GM12878 (cell line): Measurements from ENCODE around the gene SLC9A3. TPM values are rescaled to one million over a fixed set of nuclear protein-coding genes. Genes with fewer than 3 reads are reported as not detected.
A peak's percentile ranks its signal among the peaks of the same experiment; 100 is the strongest.

Experiments used
- ATAC-seq: fragments of 200-7000 bp; cut with Tn5 transposase; 3 replicates; pipeline ENCODE4 v1.9.1; 2020; ENCODE audit warnings: mild to moderate bottlenecking, moderate library complexity
- BruUV-seq: library from RNA; stranded (reverse); fragments of 400-500 nt; replicated peaks from 2 replicates; lab custom pipeline; 2021; lab: Mats Ljungman, UMichigan
- CTCF ChIA-PET: fragments of 300-600 bp; sonication (Branson Sonifier 250); formaldehyde crosslinking; extraction: SDS; loops from one replicate; lab custom pipeline; 2021; ENCODE audit warnings: inconsistent platforms; lab: Yijun Ruan, JAX
- POLR2A ChIA-PET: fragments of 350-600 bp; formaldehyde crosslinking; extraction: SDS; loops from one replicate; lab custom pipeline; 2021; ENCODE audit warnings: inconsistent platforms; lab: Charles Lee
- RAD21 ChIA-PET: fragments of 300-600 bp; sonication (Branson Sonifier 250); formaldehyde crosslinking; loops from one replicate; lab custom pipeline; 2023; ENCODE audit warnings: antibody characterized with exemption; ENCODE audit not compliant: unreplicated experiment; lab: Charles Lee
- SMC1A ChIA-PET: fragments of 300-600 bp; sonication (Branson Sonifier 250); formaldehyde crosslinking; loops from one replicate; lab custom pipeline; 2023; ENCODE audit not compliant: unreplicated experiment, uncharacterized antibody; lab: Charles Lee
- DNase-seq: peaks from one replicate; pipeline ENCODE4 v3.0.0-alpha.2; 2011; ENCODE audit warnings: low read depth, low spot score
- FAIRE-seq: peaks from 3 replicates; lab custom pipeline; 2011; peaks lifted over from hg19 to GRCh38; lab: Jason Lieb, UNC
- H2AFZ ChIP-seq: 2 replicates; pipeline ENCODE4 v1.6.0; 2011; ENCODE audit warnings: low read depth, low read length, control low read depth; ENCODE audit not compliant: control insufficient read depth
- H3K27ac ChIP-seq: 2 replicates; pipeline ENCODE4 v1.5.1; 2011; ENCODE audit warnings: control low read depth; ENCODE audit not compliant: control insufficient read depth, insufficient read depth
- H3K27me3 ChIP-seq, 2 experiments: replicated peaks in 1 of 2; 2 replicates each; pipeline versions ENCODE4 v1.6.0 to v1.6.1; 2011; ENCODE audit warnings: low read length in 1 of 2; ENCODE audit not compliant: control insufficient read depth in 2 of 2, insufficient read depth in 2 of 2
- H3K36me3 ChIP-seq, 2 experiments: 2 replicates each; pipeline ENCODE4 v1.5.1; 2011; ENCODE audit warnings: low read length in 1 of 2; ENCODE audit not compliant: control insufficient read depth in 2 of 2, insufficient read depth in 2 of 2
- H3K4me1 ChIP-seq: 2 replicates; pipeline ENCODE4 v1.6.1; 2011; ENCODE audit warnings: mild to moderate bottlenecking, low read length, moderate library complexity, mixed read lengths; ENCODE audit not compliant: control insufficient read depth, insufficient read depth
- H3K4me2 ChIP-seq: 2 replicates; pipeline ENCODE4 v1.6.0; 2011; ENCODE audit warnings: control low read depth; ENCODE audit not compliant: control insufficient read depth, insufficient read depth
- H3K4me3 ChIP-seq: fragments of 200-600 bp; sonication (generic); 2 replicates; pipeline ENCODE4 v1.5.1; 2016
- H3K79me2 ChIP-seq: 2 replicates; pipeline ENCODE4 v1.6.0; 2011; ENCODE audit warnings: low read length; ENCODE audit not compliant: control insufficient read depth, insufficient read depth
- H3K9ac ChIP-seq: 2 replicates; pipeline ENCODE4 v1.8.0; 2011; ENCODE audit warnings: low read length, control low read depth, mixed read lengths; ENCODE audit not compliant: control insufficient read depth, insufficient read depth
- H3K9me3 ChIP-seq: replicated peaks from 3 replicates; pipeline ENCODE4 v1.5.1; 2011; ENCODE audit warnings: mild to moderate bottlenecking, low read length; ENCODE audit not compliant: control insufficient read depth, insufficient read depth
- H4K20me1 ChIP-seq: 2 replicates; pipeline ENCODE4 v1.6.0; 2011; ENCODE audit not compliant: control insufficient read depth, insufficient read depth
- CTCF ChIP-seq, 3 experiments: IDR thresholded peaks in 2 of 3; conservative IDR thresholded peaks in 1 of 3; 2 replicates each; pipeline ENCODE4 v1.5.1; 2011; ENCODE audit warnings: low read depth in 3 of 3, low read length in 3 of 3, mild to moderate bottlenecking in 3 of 3, control low read depth in 2 of 3, moderate library complexity in 2 of 3, inconsistent platforms in 1 of 3, mixed read lengths in 1 of 3; ENCODE audit not compliant: control insufficient read depth in 2 of 3, insufficient read depth in 1 of 3; ENCODE audit errors: extremely low read depth in 1 of 3
- IKZF1 ChIP-seq: fragments of 450-650 bp; conservative IDR thresholded peaks from 2 replicates; pipeline ENCODE4 v1.6.1; 2017; ENCODE audit warnings: antibody characterized with exemption, mild to moderate bottlenecking
- KDM1A ChIP-seq: fragments of 200-600 bp; sonication (generic); IDR thresholded peaks from 2 replicates; pipeline ENCODE4 v1.6.1; 2016; ENCODE audit warnings: borderline replicate concordance
- MAX ChIP-seq: IDR thresholded peaks from 2 replicates; pipeline ENCODE4 v1.6.1; 2012; ENCODE audit warnings: low read depth, low read length, improper control_type of control experiment
- MLLT1 ChIP-seq: fragments of 450-650 bp; IDR thresholded peaks from 2 replicates; pipeline ENCODE4 v1.6.1; 2016; ENCODE audit warnings: mild to moderate bottlenecking
- MYB ChIP-seq: fragments of 150-350 bp; IDR thresholded peaks from 2 replicates; pipeline ENCODE4 v1.6.1; 2014; ENCODE audit warnings: mild to moderate bottlenecking, low read depth, low read length, borderline replicate concordance
- PKNOX1 ChIP-seq: fragments of 450-650 bp; IDR thresholded peaks from 2 replicates; pipeline ENCODE4 v1.6.1; 2016; ENCODE audit warnings: mild to moderate bottlenecking
- ZNF274 ChIP-seq: IDR thresholded peaks from one replicate; pipeline ENCODE4 v1.8.0; 2011; ENCODE audit not compliant: insufficient read length, insufficient read depth
- WGBS: methylation state at CpG from one replicate; pipeline ENCODE4 v1.1.6; 2016; ENCODE audit warnings: low lambda C conversion rate; ENCODE audit not compliant: insufficient replicate concordance, insufficient coverage; ENCODE audit errors: missing lambda C conversion rate; 5-methylcytosine and 5-hydroxymethylcytosine counted together
- in situ Hi-C: fragments of 300-500 bp; cut with MboI; formaldehyde crosslinking; loops from 9 replicates; pipeline ENCODE4 v1.14.3; 2018; ENCODE audit warnings: mixed read lengths
- intact Hi-C: fragments of 100-400 bp; cut with micrococcal nuclease; formaldehyde crosslinking; loops from one replicate; pipeline ENCODE4 v1.14.2; 2022; ENCODE audit not compliant: unreplicated experiment
- polyA plus RNA-seq, 11 experiments: library from polyadenylated mRNA; depleted of rRNA in 4 of 11; unstranded in 6 of 11; stranded (reverse) in 5 of 11; fragments of >200 nt; fragmentation: Nextera tagmentation in 4 of 11; fragmentation: Illumina TruSeq in 1 of 11; extraction: Ambion mirVana in 4 of 11; extraction: Trizol in 1 of 11; gene quantifications; 1 replicate in 1 of 11; 2 replicates in 10 of 11; pipeline versions ENCODE4 v1.2.1 to v1.2.3, GENCODE V29; 2011 to 2016; ENCODE audit warnings: inconsistent platforms in 2 of 11, missing spikeins in 2 of 11, low read depth in 1 of 11
- total RNA-seq, 4 experiments: library from RNA; depleted of rRNA in 3 of 4; stranded (reverse); fragments of >200 nt in 3 of 4; fragmentation: Illumina TruSeq in 1 of 4; extraction: Trizol in 1 of 4; gene quantifications; 2 replicates each; pipeline versions ENCODE4 v1.2.1 to v1.2.3, GENCODE V29; 2013 to 2021

Gene SLC9A3
- total and polyA plus RNA-seq, 10 of the 15 experiments (the other 5 are each of a cell fraction or from before 2014, with no cell fraction given), result 0.04 to 5.2 (median 2.3) TPM; not detected in 1

GRCh38 chr5:556909-557441 lies 32.7 kb upstream of the SLC9A3 start:
- BruUV-seq, result no TSS peak
- WGBS, result 18% methylated on average over 19 of the region's 19 CpGs
- H4K20me1 ChIP-seq, result no peaks in the 10 kb centered on the region
- no peaks in the 10 kb centered on the region for H3K79me2 ChIP-seq
- H3K4me3 ChIP-seq, result no peak overlapping the region
- no peak for DNase-seq
- in situ Hi-C loops, result loop anchor here (5.0 kb wide), 1 partner anchor 35 kb away; no protein-coding TSS in a partner anchor
- SMC1A ChIA-PET, result no interaction called here
- intact Hi-C loops, result no loop called here
- no peak overlapping the region for H3K4me2 ChIP-seq
- CTCF ChIA-PET, result no interaction called here
- FAIRE-seq, result no peak
- H3K9ac ChIP-seq, result no peak overlapping the region
- H3K4me1 ChIP-seq, result no peaks in the 10 kb centered on the region
- H2AFZ ChIP-seq, result no peak overlapping the region
- no peak overlapping the region for H3K27ac ChIP-seq
- TF ChIP-seq CTCF (IDR thresholded peaks at IDR 0.05 in 2 of 3, conservative IDR thresholded peaks at IDR 0.05 in 1 of 3; ENCODE audit: control insufficient read depth in 2 of 3, extremely low read depth in 1 of 3, insufficient read depth in 1 of 3, low read depth in 3 of 3, low read length in 3 of 3) (no peak), MAX (no peak), MLLT1 (no peak), IKZF1 (no peak), ZNF274 (no peak), MYB (no peak), KDM1A (no peak), PKNOX1 (no peak)
- no peaks in the 10 kb centered on the region for H3K9me3 ChIP-seq
- no peaks in the 10 kb centered on the region for H3K27me3 ChIP-seq
- peak; percentile 36; the same call in 2 of the 3 replicates for ATAC-seq
- no peaks in the 10 kb centered on the region for H3K36me3 ChIP-seq
- POLR2A ChIA-PET, result no interaction called here
- RAD21 ChIA-PET, result no interaction called here
